GM23248 (cell line): Measurements from ENCODE around the gene VPS4A. TPM values are rescaled to one million over a fixed set of nuclear protein-coding genes. Genes with fewer than 3 reads are reported as not detected.
"Not testable (repeated sequence)": the region's sequence is repeated elsewhere in the genome, so short reads cannot be mapped to it uniquely, and the experiment has no call there.

Source experiments
- DNase-seq: peaks from one replicate; pipeline ENCODE4 v3.0.0-alpha.2; 2015
- H2AFZ ChIP-seq: fragments of 200-600 bp; sonication (generic); 2 replicates; pipeline ENCODE4 v1.6.1; 2016; ENCODE audit warnings: antibody characterized with exemption
- H3F3A ChIP-seq: fragments of 200-600 bp; sonication (generic); 2 replicates; pipeline ENCODE4 v1.6.1; 2016; ENCODE audit warnings: mild to moderate bottlenecking, antibody characterized with exemption, mixed run types; ENCODE audit not compliant: insufficient read depth
- H3K27ac ChIP-seq: fragments of 200-600 bp; sonication (generic); 2 replicates; pipeline ENCODE4 v1.5.1; 2016; ENCODE audit warnings: mild to moderate bottlenecking
- H3K27me3 ChIP-seq: fragments of 200-600 bp; sonication (generic); replicated peaks from 2 replicates; pipeline ENCODE4 v1.6.1; 2016; ENCODE audit warnings: mild to moderate bottlenecking; ENCODE audit not compliant: insufficient read depth
- H3K36me3 ChIP-seq: fragments of 200-600 bp; sonication (generic); 2 replicates; pipeline ENCODE4 v1.6.1; 2016; ENCODE audit warnings: low read depth, mild to moderate bottlenecking
- H3K4me1 ChIP-seq: fragments of 200-600 bp; sonication (generic); 2 replicates; pipeline ENCODE4 v1.6.1; 2016; ENCODE audit warnings: mild to moderate bottlenecking; ENCODE audit not compliant: insufficient read depth
- H3K4me2 ChIP-seq: fragments of 200-600 bp; sonication (generic); one replicate; pipeline ENCODE4 v1.6.1; 2016; ENCODE audit warnings: mild to moderate bottlenecking; ENCODE audit not compliant: unreplicated experiment
- H3K4me3 ChIP-seq: fragments of 200-600 bp; sonication (generic); 2 replicates; pipeline ENCODE4 v1.5.1; 2016; ENCODE audit warnings: mild to moderate bottlenecking
- H3K79me2 ChIP-seq: fragments of 200-600 bp; sonication (generic); 2 replicates; pipeline ENCODE4 v1.6.1; 2016; ENCODE audit warnings: mild to moderate bottlenecking; ENCODE audit not compliant: insufficient read depth
- H3K9ac ChIP-seq: fragments of 200-600 bp; sonication (generic); 2 replicates; pipeline ENCODE4 v1.6.1; 2016; ENCODE audit warnings: mild to moderate bottlenecking
- H3K9me2 ChIP-seq: fragments of 200-600 bp; sonication (generic); 2 replicates; pipeline ENCODE4 v1.6.1; 2016; ENCODE audit warnings: mixed run types, mild to moderate bottlenecking, moderate library complexity; ENCODE audit not compliant: insufficient read depth
- H3K9me3 ChIP-seq: fragments of 200-600 bp; sonication (generic); one replicate; pipeline ENCODE4 v1.6.1; 2017; ENCODE audit warnings: low read depth
- H4K20me1 ChIP-seq: fragments of 200-600 bp; sonication (generic); 2 replicates; pipeline ENCODE4 v1.6.0; 2016; ENCODE audit not compliant: insufficient read depth
- EZH2 ChIP-seq: fragments of 200-600 bp; sonication (generic); IDR thresholded peaks from 2 replicates; pipeline ENCODE4 v1.6.1; 2018; ENCODE audit warnings: antibody characterized with exemption, mild to moderate bottlenecking; ENCODE audit not compliant: insufficient read depth, poor library complexity, severe bottlenecking
- EZH2phosphoT487 ChIP-seq: fragments of 200-600 bp; sonication (generic); IDR thresholded peaks from 2 replicates; pipeline ENCODE4 v1.6.1; 2018; ENCODE audit warnings: antibody characterized with exemption, moderate library complexity, mild to moderate bottlenecking, low read depth; ENCODE audit not compliant: insufficient read depth
- WGBS, 2 experiments: methylation state at CpG; one replicate each; pipeline ENCODE4 v1.1.6; 2015 to 2017; ENCODE audit warnings: low lambda C conversion rate in 2 of 2, low coverage in 1 of 2; ENCODE audit errors: missing lambda C conversion rate in 2 of 2; 5-methylcytosine and 5-hydroxymethylcytosine counted together
- in situ Hi-C: fragments of 300-500 bp; cut with MboI; formaldehyde crosslinking; loops from 2 replicates; pipeline ENCODE4 v1.15.0; 2020
- polyA plus RNA-seq: library from polyadenylated mRNA; unstranded; fragments of >200 nt; fragmentation: Nextera tagmentation; extraction: Ambion mirVana; gene quantifications from 2 replicates; pipeline ENCODE4 v1.2.1, GENCODE V29; 2016
- total RNA-seq: library from RNA; depleted of rRNA; stranded (reverse); fragments of >200 nt; shearing (Covaris generic); gene quantifications from 2 replicates; pipeline ENCODE4 v1.2.3, GENCODE V29; 2014

The VPS4A gene
- total and polyA plus RNA-seq, 2 experiments from 2014 or later, result 36.5 to 43.8 TPM

DNA sequence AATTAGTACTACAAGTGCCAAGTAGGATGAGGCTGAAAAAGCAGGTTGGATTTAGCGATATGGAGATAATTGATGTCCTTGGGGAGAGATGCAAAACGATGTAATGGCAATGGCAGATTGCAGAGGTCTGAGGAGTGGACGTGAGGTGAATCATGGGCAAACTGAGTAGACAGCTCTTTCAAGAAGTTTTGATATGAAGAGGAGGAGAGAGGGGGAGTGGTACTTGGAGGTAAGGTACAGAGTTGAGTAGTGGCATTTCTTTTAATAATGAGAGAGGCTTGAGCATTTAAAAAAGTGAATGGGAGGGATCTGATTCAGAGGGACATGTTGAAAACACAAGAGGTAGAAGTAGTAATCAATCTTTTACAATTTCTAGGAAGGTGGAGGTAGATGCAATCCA is 17.7 kb upstream of the VPS4A start:
- Histone ChIP-seq H3F3A (no peaks in the 10 kb centered on the region), H3K4me1 (no peaks in the 10 kb centered on the region), H4K20me1 (no peaks in the 10 kb centered on the region), H2AFZ (no peak overlapping the region), H3K79me2 (0 out of 2 replicates have a peak, but pooled peaks cover 16% of the 10 kb centered on the region), H3K9me3 (no peaks in the 10 kb centered on the region), H3K4me2 (no peak overlapping the region), H3K9me2 (no peaks in the 10 kb centered on the region), H3K27ac (no peak overlapping the region), H3K4me3 (no peak overlapping the region), H3K36me3 (peaks cover 4% of the 10 kb centered on the region; the same call in 1 of the 2 replicates), H3K27me3 (no peaks in the 10 kb centered on the region), H3K9ac (no peak overlapping the region)
- no peak for DNase-seq
- WGBS, 2 experiments, result 61 to 70% methylated on average over 3 of the region's 3 CpGs
- in situ Hi-C loops, result loop anchor here (5.0 kb wide), 1 partner anchor 141 kb away; no protein-coding TSS in a partner anchor
- TF ChIP-seq EZH2, result no peak
- TF ChIP-seq EZH2phosphoT487, result no peak

DNA sequence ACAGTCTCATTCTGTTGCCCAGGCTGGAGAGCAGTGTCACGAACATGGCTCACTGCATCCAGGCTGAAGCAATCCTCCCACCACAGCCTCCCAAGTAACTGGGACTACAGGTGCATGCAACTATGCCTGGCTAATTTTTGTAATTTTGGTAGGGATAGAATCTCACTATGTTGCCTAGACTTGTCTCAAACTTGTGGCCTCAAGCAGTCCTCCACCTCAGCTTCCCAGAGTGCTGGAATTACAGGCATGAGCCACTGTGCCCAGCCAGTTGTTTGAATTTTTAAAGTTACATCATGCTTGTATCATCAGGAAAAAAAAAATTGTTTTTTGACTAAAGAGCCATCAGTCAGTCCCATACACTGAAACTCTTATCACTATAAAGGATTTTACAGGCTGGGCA is 17.1 kb upstream of the VPS4A start:
- Histone ChIP-seq H3K4me3 (no peak overlapping the region), H3K9me3 (no peaks in the 10 kb centered on the region), H3F3A (no peaks in the 10 kb centered on the region), H3K9ac (no peak overlapping the region), H3K36me3 (peaks cover 4% of the 10 kb centered on the region; the same call in 1 of the 2 replicates), H3K27me3 (no peaks in the 10 kb centered on the region), H3K4me2 (no peak overlapping the region), H4K20me1 (no peaks in the 10 kb centered on the region), H2AFZ (no peak overlapping the region), H3K79me2 (0 out of 2 replicates have a peak, but pooled peaks cover 10% of the 10 kb centered on the region), H3K4me1 (no peaks in the 10 kb centered on the region), H3K9me2 (no peaks in the 10 kb centered on the region), H3K27ac (no peak overlapping the region)
- 94 to 100% methylated on average over 1 of the region's 1 CpG for WGBS, 2 experiments
- TF ChIP-seq EZH2phosphoT487, result no peak
- no peak for TF ChIP-seq EZH2
- no peak for DNase-seq
- in situ Hi-C loops, result loop anchor here (5.0 kb wide), 1 partner anchor 142 kb away; no protein-coding TSS in a partner anchor

DNA sequence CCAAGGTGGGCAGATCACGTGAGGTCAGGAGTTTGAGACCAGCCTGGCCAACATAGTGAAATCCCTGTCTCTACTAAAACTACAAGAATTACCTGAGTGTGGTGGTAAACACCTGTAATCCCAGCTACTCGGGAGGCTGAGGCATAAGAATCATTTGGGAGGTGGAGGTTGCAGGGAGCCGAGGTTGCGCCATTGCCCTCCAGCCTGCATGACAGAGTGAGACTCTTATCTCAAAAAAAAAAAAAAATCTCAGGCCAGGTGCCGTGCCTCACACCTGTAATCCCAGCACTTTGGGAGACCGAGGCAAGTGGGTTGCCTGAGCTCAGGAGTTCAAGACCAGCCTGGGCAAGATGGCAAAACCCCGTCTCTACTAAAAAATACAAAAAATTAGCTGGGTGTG is 14.4 kb upstream of the VPS4A start:
- H3K4me2 ChIP-seq, H3K9ac ChIP-seq, DNase-seq, H3K9me2 ChIP-seq, H3K27me3 ChIP-seq, in situ Hi-C loops, H3K79me2 ChIP-seq, H3F3A ChIP-seq, H4K20me1 ChIP-seq, H3K4me3 ChIP-seq, H3K27ac ChIP-seq, H3K9me3 ChIP-seq, H2AFZ ChIP-seq, H3K4me1 ChIP-seq: not testable (repeated sequence)
- H3K36me3 ChIP-seq, result peaks cover 20% of the 10 kb centered on the region
- 96 to 97% methylated on average over 7 of the region's 7 CpGs for WGBS, 2 experiments

DNA sequence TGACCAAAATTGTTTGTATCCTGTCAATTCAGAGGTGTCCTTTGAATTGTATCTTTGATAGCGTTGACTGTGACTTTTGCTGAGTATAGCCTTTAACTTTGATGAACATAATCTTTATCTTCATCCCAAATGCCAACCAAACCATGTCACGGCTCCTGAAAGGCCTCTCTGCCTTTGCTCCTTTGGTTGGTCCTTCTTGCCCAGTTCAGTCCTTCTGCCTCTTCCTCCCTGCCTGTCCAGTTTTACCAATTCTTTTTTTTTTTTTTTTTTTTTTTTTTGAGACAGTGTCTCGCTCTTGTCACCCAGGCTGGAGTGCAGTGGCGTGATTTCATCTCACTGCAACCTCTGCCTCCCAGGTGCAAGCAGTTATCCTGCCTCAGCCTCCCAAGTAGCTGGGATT is 12.9 kb upstream of the VPS4A start:
- H3K27ac ChIP-seq, result no peak overlapping the region
- H3K79me2 ChIP-seq, result no peaks in the 10 kb centered on the region
- TF ChIP-seq EZH2 (no peak), EZH2phosphoT487 (no peak)
- in situ Hi-C loops, result no loop called here
- no peaks in the 10 kb centered on the region for H3K9me3 ChIP-seq
- no peak overlapping the region for H2AFZ ChIP-seq
- H3K27me3 ChIP-seq, result no peaks in the 10 kb centered on the region
- H4K20me1 ChIP-seq, result no peaks in the 10 kb centered on the region
- no peak overlapping the region for H3K4me2 ChIP-seq
- WGBS, 2 experiments, result 95 to 100% methylated on average over 4 of the region's 4 CpGs
- no peaks in the 10 kb centered on the region for H3K9me2 ChIP-seq
- DNase-seq, result no peak
- no peak overlapping the region for H3K4me3 ChIP-seq
- H3K36me3 ChIP-seq, result peaks cover 20% of the 10 kb centered on the region
- no peaks in the 10 kb centered on the region for H3K4me1 ChIP-seq
- no peaks in the 10 kb centered on the region for H3F3A ChIP-seq
- H3K9ac ChIP-seq, result no peak overlapping the region

DNA sequence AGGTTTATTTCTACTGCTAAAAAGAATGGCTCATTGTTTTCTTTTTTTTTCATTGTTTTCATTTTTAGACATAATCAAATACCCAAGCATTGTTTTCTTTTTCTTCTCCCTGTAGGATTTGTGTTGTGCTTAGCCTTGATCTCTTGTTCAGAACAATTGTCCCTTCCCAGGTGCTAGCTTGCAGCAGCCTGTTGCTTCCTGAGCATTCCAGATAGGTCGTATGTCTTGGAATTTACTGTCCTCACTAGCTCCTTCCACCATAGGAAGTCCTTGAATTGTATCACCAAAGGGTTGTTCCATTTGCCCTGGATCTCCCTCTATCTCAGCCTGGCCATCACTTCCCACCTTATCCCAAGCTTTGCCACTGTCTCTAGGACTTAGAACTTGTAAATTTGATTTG is 10.0 kb upstream of the VPS4A start:
- peaks cover 7% of the 10 kb centered on the region for H3F3A ChIP-seq
- DNase-seq, result no peak
- H3K9ac ChIP-seq, result no peak overlapping the region
- H3K9me2 ChIP-seq, result no peaks in the 10 kb centered on the region
- no peak overlapping the region for H3K4me3 ChIP-seq
- no peak overlapping the region for H3K4me2 ChIP-seq
- H3K79me2 ChIP-seq, result no peaks in the 10 kb centered on the region
- H3K27ac ChIP-seq, result no peak overlapping the region
- TF ChIP-seq EZH2, result no peak
- TF ChIP-seq EZH2phosphoT487, result no peak
- no peak overlapping the region for H2AFZ ChIP-seq
- in situ Hi-C loops, result no loop called here
- 48 to 65% methylated on average over 1 of the region's 1 CpG for WGBS, 2 experiments
- no peaks in the 10 kb centered on the region for H4K20me1 ChIP-seq
- no peaks in the 10 kb centered on the region for H3K27me3 ChIP-seq
- no peaks in the 10 kb centered on the region for H3K9me3 ChIP-seq
- peaks cover 24% of the 10 kb centered on the region for H3K36me3 ChIP-seq
- H3K4me1 ChIP-seq, result no peaks in the 10 kb centered on the region; the same call in 1 of the 2 replicates
